Activated T-cell treated with anti-CD3 and anti-CD28 coated beads, Interleukin-2, amount 50 U/mL, for 72 hours (primary cell): ENCODE results near the gene RNF207. TPM values are rescaled to one million over a fixed set of nuclear protein-coding genes. Genes with fewer than 3 reads are reported as not detected.
A peak's percentile ranks its signal among the peaks of the same experiment; 100 is the strongest.

Source experiments
- ATAC-seq, 2 donors: fragments of 150-1000 bp; cut with Tn5 transposase; replicated peaks in 1 of 2; 2 replicates each; pipeline ENCODE4 v1.10.0; 2021; ENCODE audit warnings: moderate library complexity in 2 of 2, mild to moderate bottlenecking in 1 of 2
- DNase-seq, 2 donors: peaks; one replicate each; pipeline ENCODE4 v3.0.0; 2021 to 2022; ENCODE audit warnings: mixed read lengths in 1 of 2
- H3K27ac Mint-ChIP-seq: one replicate; pipeline ENCODE4 v1.8.0; 2022; ENCODE audit warnings: mild to moderate bottlenecking, moderate library complexity, mixed read lengths
- H3K27me3 Mint-ChIP-seq: one replicate; pipeline ENCODE4 v1.8.0; 2022; ENCODE audit warnings: low read depth, mixed read lengths
- H3K36me3 Mint-ChIP-seq, 2 donors: one replicate each; pipeline ENCODE4 v1.8.0; 2022; ENCODE audit warnings: mixed read lengths in 2 of 2, mild to moderate bottlenecking in 1 of 2; ENCODE audit not compliant: insufficient read depth in 2 of 2
- H3K4me1 Mint-ChIP-seq: one replicate; pipeline ENCODE4 v1.8.0; 2022; ENCODE audit warnings: low read depth, mixed read lengths
- H3K4me3 Mint-ChIP-seq, 2 donors: one replicate each; pipeline ENCODE4 v1.8.0; 2022; ENCODE audit warnings: mild to moderate bottlenecking in 2 of 2, mixed read lengths in 2 of 2, moderate library complexity in 2 of 2
- H3K9me3 Mint-ChIP-seq, 2 donors: one replicate each; pipeline ENCODE4 v1.8.0; 2022; ENCODE audit warnings: mixed read lengths in 2 of 2
- total RNA-seq, 2 donors: library from RNA; stranded (reverse); gene quantifications; one replicate each; pipeline ENCODE4 v1.2.3, GENCODE V29; 2022

Gene RNF207
- total RNA-seq, 2 donors from 2014 or later: 9.5 to 14.9 TPM

GRCh38 chr1:6199298-6200187 is 6.4 kb upstream of the RNF207 start, which contains the start of gene RPL22:
RPL22 (minus strand) TSS chr1:6199595; CDS start chr1:6199573, 22 bp downstream.
- H3K9me3 Mint-ChIP-seq: peaks cover 0 to 2% of the 10 kb centered on the region in 2 donors
- no peaks in the 10 kb centered on the region for H3K27me3 Mint-ChIP-seq
- peak; percentile 98 to 99 for ATAC-seq
- DNase-seq: peak; percentile 96 to 99
- H3K27ac Mint-ChIP-seq: peak within 1 kb of the TSS; percentile 98
- peaks cover 11 to 28% of the 10 kb centered on the region in 2 donors for H3K36me3 Mint-ChIP-seq
- peaks cover 51% of the 10 kb centered on the region for H3K4me1 Mint-ChIP-seq
- peak within 1 kb of the TSS; percentile 95 to 98 for H3K4me3 Mint-ChIP-seq

- Mint-ChIP-seq H3K27ac (peak overlapping the region; percentile 98), H3K4me1 (peaks cover 46% of the 10 kb centered on the region), H3K4me3 (peak overlapping the region; percentile 95 to 98), H3K27me3 (no peaks in the 10 kb centered on the region), H3K36me3 (peaks cover 11 to 25% of the 10 kb centered on the region in 2 donors), H3K9me3 (peaks cover 0 to 2% of the 10 kb centered on the region in 2 donors)
- DNase-seq: no peak
- no peak for ATAC-seq
Measured at GRCh38 chr1:6200188-6200809, 5.6 kb upstream of the RNF207 start.

- H3K9me3 Mint-ChIP-seq: peaks cover 0 to 2% of the 10 kb centered on the region in 2 donors
- H3K4me1 Mint-ChIP-seq: peaks cover 31% of the 10 kb centered on the region
- no peaks in the 10 kb centered on the region for H3K27me3 Mint-ChIP-seq
- no peak overlapping the region for H3K4me3 Mint-ChIP-seq
- H3K27ac Mint-ChIP-seq: no peak overlapping the region
- no peak for DNase-seq
- H3K36me3 Mint-ChIP-seq: peaks cover 6 to 14% of the 10 kb centered on the region in 2 donors
- ATAC-seq: no peak
Measured at GRCh38 chr1:6202256-6202655, 3.7 kb upstream of the RNF207 start.

- Mint-ChIP-seq H3K4me3 (peak overlapping the region; percentile 83 to 84), H3K27me3 (peaks cover 4% of the 10 kb centered on the region), H3K9me3 (no peaks in the 10 kb centered on the region), H3K36me3 (no peaks in the 10 kb centered on the region), H3K4me1 (peaks cover 5% of the 10 kb centered on the region), H3K27ac (no peak overlapping the region)
- ATAC-seq: no peak
- DNase-seq: no peak
Measured at GRCh38 chr1:6206520-6206855, 569 bp downstream of the RNF207 start.

- H3K27me3 Mint-ChIP-seq: peaks cover 4% of the 10 kb centered on the region
- peak overlapping the region; percentile 83 to 84 for H3K4me3 Mint-ChIP-seq
- H3K36me3 Mint-ChIP-seq: no peaks in the 10 kb centered on the region
- peaks cover 5% of the 10 kb centered on the region for H3K4me1 Mint-ChIP-seq
- no peak for DNase-seq
- no peak for ATAC-seq
- H3K9me3 Mint-ChIP-seq: no peaks in the 10 kb centered on the region
- H3K27ac Mint-ChIP-seq: no peak overlapping the region
Measured at GRCh38 chr1:6207075-6207885, 1.4 kb downstream of the RNF207 start.

- Mint-ChIP-seq H3K9me3 (no peaks in the 10 kb centered on the region), H3K4me3 (peak overlapping the region in 1 of 2 donors; percentile 69), H3K27ac (no peak overlapping the region), H3K36me3 (no peaks in the 10 kb centered on the region), H3K4me1 (peaks cover 5% of the 10 kb centered on the region), H3K27me3 (peaks cover 10% of the 10 kb centered on the region)
- DNase-seq (no peak), ATAC-seq (no peak)
Measured at GRCh38 chr1:6207921-6208320, 2.0 kb downstream of the RNF207 start.

GRCh38 chr1:6208723-6209660 is 3.1 kb downstream of the RNF207 start:
- ATAC-seq (peak; percentile 45 to 50), DNase-seq (peak; percentile 39 to 53)
- Mint-ChIP-seq H3K36me3 (no peaks in the 10 kb centered on the region), H3K9me3 (no peaks in the 10 kb centered on the region), H3K27me3 (peaks cover 17% of the 10 kb centered on the region), H3K4me1 (peaks cover 5% of the 10 kb centered on the region), H3K27ac (no peak overlapping the region), H3K4me3 (peak overlapping the region; percentile 37 to 69)

- peaks cover 17% of the 10 kb centered on the region for H3K27me3 Mint-ChIP-seq
- no peaks in the 10 kb centered on the region for H3K9me3 Mint-ChIP-seq
Measured at GRCh38 chr1:6209661-6210580, 4.0 kb downstream of the RNF207 start.

GRCh38 chr1:6210591-6211355 is 4.9 kb downstream of the RNF207 start:
- no peaks in the 10 kb centered on the region for H3K36me3 Mint-ChIP-seq
- no peak for DNase-seq
- no peak for ATAC-seq
- peaks cover 5% of the 10 kb centered on the region for H3K4me1 Mint-ChIP-seq
- peaks cover 22% of the 10 kb centered on the region for H3K27me3 Mint-ChIP-seq
- no peak overlapping the region for H3K27ac Mint-ChIP-seq
- no peak overlapping the region for H3K4me3 Mint-ChIP-seq
- no peaks in the 10 kb centered on the region for H3K9me3 Mint-ChIP-seq

More at GRCh38 chr1:6209661-6210580, 4.0 kb downstream of the RNF207 start:
- peak overlapping the region in 1 of 2 donors; percentile 69 for H3K4me3 Mint-ChIP-seq
- no peaks in the 10 kb centered on the region for H3K36me3 Mint-ChIP-seq
- DNase-seq (peak; percentile 32 to 50), ATAC-seq (no peak)
- H3K4me1 Mint-ChIP-seq: peaks cover 5% of the 10 kb centered on the region
- no peak overlapping the region for H3K27ac Mint-ChIP-seq

- H3K36me3 Mint-ChIP-seq: no peaks in the 10 kb centered on the region
- peaks cover 5% of the 10 kb centered on the region for H3K4me1 Mint-ChIP-seq
- H3K4me3 Mint-ChIP-seq: no peak overlapping the region
- H3K9me3 Mint-ChIP-seq: no peaks in the 10 kb centered on the region
- peaks cover 22% of the 10 kb centered on the region for H3K27me3 Mint-ChIP-seq
- no peak overlapping the region for H3K27ac Mint-ChIP-seq
- DNase-seq (no peak), ATAC-seq (no peak)
Measured at GRCh38 chr1:6211731-6212130, 5.8 kb downstream of the RNF207 start.
